ENCODE measurements around the gene HRH2.

DNA sequence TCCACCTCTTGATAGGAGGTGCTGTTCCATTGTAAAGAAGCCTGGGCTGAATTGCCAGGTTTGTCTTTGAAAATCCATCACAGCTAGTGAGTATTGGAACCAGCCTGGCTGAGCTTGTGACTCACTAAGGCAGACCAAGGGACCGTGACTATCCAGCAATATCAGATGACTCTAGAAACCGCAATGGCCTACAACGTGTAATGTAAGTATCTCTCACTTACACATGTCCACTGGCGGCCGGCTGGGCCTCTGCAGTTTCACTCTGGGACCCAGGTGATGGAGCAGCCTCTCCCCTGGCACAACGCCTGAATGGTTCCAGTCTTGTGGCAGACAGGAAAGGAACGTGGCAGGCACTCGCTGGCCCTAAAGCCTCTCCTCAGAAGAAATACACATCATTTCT, 3.1 kb upstream of the HRH2 start:
- no peak for TF ChIP-seq EP300 (IDR thresholded peaks at IDR 0.05)
- TF ChIP-seq, protein P1, sequence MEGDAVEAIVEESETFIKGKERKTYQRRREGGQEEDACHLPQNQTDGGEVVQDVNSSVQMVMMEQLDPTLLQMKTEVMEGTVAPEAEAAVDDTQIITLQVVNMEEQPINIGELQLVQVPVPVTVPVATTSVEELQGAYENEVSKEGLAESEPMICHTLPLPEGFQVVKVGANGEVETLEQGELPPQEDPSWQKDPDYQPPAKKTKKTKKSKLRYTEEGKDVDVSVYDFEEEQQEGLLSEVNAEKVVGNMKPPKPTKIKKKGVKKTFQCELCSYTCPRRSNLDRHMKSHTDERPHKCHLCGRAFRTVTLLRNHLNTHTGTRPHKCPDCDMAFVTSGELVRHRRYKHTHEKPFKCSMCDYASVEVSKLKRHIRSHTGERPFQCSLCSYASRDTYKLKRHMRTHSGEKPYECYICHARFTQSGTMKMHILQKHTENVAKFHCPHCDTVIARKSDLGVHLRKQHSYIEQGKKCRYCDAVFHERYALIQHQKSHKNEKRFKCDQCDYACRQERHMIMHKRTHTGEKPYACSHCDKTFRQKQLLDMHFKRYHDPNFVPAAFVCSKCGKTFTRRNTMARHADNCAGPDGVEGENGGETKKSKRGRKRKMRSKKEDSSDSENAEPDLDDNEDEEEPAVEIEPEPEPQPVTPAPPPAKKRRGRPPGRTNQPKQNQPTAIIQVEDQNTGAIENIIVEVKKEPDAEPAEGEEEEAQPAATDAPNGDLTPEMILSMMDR (IDR thresholded peaks at IDR 0.05), result no peak
